SK-N-SH (cell line): ENCODE data around the gene NAA11. TPM values are rescaled to one million over a fixed set of nuclear protein-coding genes. Genes with fewer than 3 reads are reported as not detected.

Source experiments
- CTCF ChIA-PET: fragments of 300-600, 350-600 bp; formaldehyde crosslinking; extraction: SDS; loops from one replicate; lab custom pipeline; 2021; lab: Yijun Ruan, JAX
- POLR2A ChIA-PET: fragments of 350-600 bp; sonication (Branson Sonifier 250); formaldehyde crosslinking; extraction: SDS; loops from one replicate; lab custom pipeline; 2020; ENCODE audit warnings: antibody characterized with exemption, inconsistent platforms; lab: Yijun Ruan, JAX
- DNase-seq: peaks from one replicate; pipeline ENCODE4 v3.0.0; 2012
- H2AFZ ChIP-seq: fragments of 200-600 bp; sonication (generic); 2 replicates; pipeline ENCODE4 v1.8.1; 2016; ENCODE audit warnings: antibody characterized with exemption, mild to moderate bottlenecking, low read depth
- H3F3A ChIP-seq: fragments of 200-600 bp; sonication (generic); replicated peaks from 2 replicates; pipeline ENCODE3; 2016; ENCODE audit warnings: antibody characterized with exemption, mild to moderate bottlenecking; ENCODE audit not compliant: insufficient read depth
- H3K27ac ChIP-seq, 2 experiments: fragments of 200-500 bp in 1 of 2; fragments of 200-600 bp in 1 of 2; sonication (Bioruptor generic) in 1 of 2; sonication (generic), shearing (Covaris generic) in 1 of 2; 2 replicates each; pipeline versions ENCODE4 v1.5.1 to v1.6.1; 2014 to 2016; ENCODE audit warnings: low read depth in 2 of 2, inconsistent platforms in 1 of 2, low read length in 1 of 2, mild to moderate bottlenecking in 1 of 2, mixed read lengths in 1 of 2
- H3K27me3 ChIP-seq: fragments of 200-600 bp; sonication (generic), shearing (Covaris generic); 2 replicates; pipeline ENCODE4 v1.6.1; 2016; ENCODE audit warnings: mixed run types; ENCODE audit not compliant: insufficient read depth
- H3K36me3 ChIP-seq, 2 experiments: fragments of 200-500 bp in 1 of 2; fragments of 200-600 bp in 1 of 2; sonication (Bioruptor generic) in 1 of 2; sonication (generic) in 1 of 2; replicated peaks in 1 of 2; 2 replicates each; pipeline versions ENCODE3 to v1.5.1; 2014 to 2016; ENCODE audit warnings: low read length in 1 of 2, mild to moderate bottlenecking in 1 of 2; ENCODE audit not compliant: insufficient read depth in 2 of 2, control insufficient read depth in 1 of 2
- H3K4me1 ChIP-seq, 2 experiments: fragments of 200-500 bp in 1 of 2; fragments of 200-600 bp in 1 of 2; sonication (Bioruptor generic) in 1 of 2; sonication (generic), shearing (Covaris generic) in 1 of 2; 2 replicates each; pipeline versions ENCODE4 v1.5.1 to v1.6.1; 2014 to 2016; ENCODE audit warnings: low read depth in 1 of 2, low read length in 1 of 2, mixed run types in 1 of 2; ENCODE audit not compliant: insufficient read depth in 2 of 2, control insufficient read depth in 1 of 2
- H3K4me2 ChIP-seq: fragments of 200-600 bp; sonication (generic), shearing (Covaris generic); 2 replicates; pipeline ENCODE4 v1.6.1; 2017; ENCODE audit warnings: mixed run types
- H3K4me3 ChIP-seq, 2 experiments: fragments of 200-500 bp in 1 of 2; fragments of 200-600 bp in 1 of 2; sonication (Bioruptor generic) in 1 of 2; sonication (generic), shearing (Covaris generic) in 1 of 2; 2 replicates each; pipeline versions ENCODE4 v1.5.1 to v1.8.1; 2014 to 2016; ENCODE audit warnings: low read depth in 2 of 2, inconsistent platforms in 1 of 2, low read length in 1 of 2, mild to moderate bottlenecking in 1 of 2, mixed read lengths in 1 of 2, moderate library complexity in 1 of 2
- H3K79me2 ChIP-seq: fragments of 200-600 bp; sonication (generic); 2 replicates; pipeline ENCODE4 v1.8.1; 2017; ENCODE audit warnings: mild to moderate bottlenecking; ENCODE audit not compliant: insufficient read depth
- H3K9ac ChIP-seq: fragments of 200-600 bp; sonication (generic); 2 replicates; pipeline ENCODE4 v1.6.1; 2017; ENCODE audit warnings: mixed run types
- H3K9me2 ChIP-seq: fragments of 200-600 bp; sonication (generic); 2 replicates; pipeline ENCODE4 v1.6.1; 2017; ENCODE audit warnings: mixed run types
- H3K9me3 ChIP-seq: fragments of 200-600 bp; sonication (generic); 2 replicates; pipeline ENCODE4 v1.6.1; 2017; ENCODE audit warnings: mixed run types, mild to moderate bottlenecking, moderate library complexity
- H4K20me1 ChIP-seq: fragments of 200-600 bp; sonication (generic); 2 replicates; pipeline ENCODE4 v1.6.1; 2017; ENCODE audit warnings: mild to moderate bottlenecking, mixed run types; ENCODE audit not compliant: insufficient read depth
- CTCF ChIP-seq: fragments of 200-600 bp; sonication (generic); IDR thresholded peaks from 2 replicates; pipeline ENCODE4 v1.6.1; 2017; ENCODE audit warnings: antibody characterized with exemption, mild to moderate bottlenecking, moderate library complexity
- ELF1 ChIP-seq: IDR thresholded peaks from 2 replicates; pipeline ENCODE4 v1.4.0; 2012
- FOSL2 ChIP-seq: IDR thresholded peaks from 2 replicates; pipeline ENCODE4 v1.4.0; 2012; ENCODE audit warnings: low read depth, mild to moderate bottlenecking, moderate library complexity, borderline replicate concordance
- MEF2A ChIP-seq: IDR thresholded peaks from 2 replicates; pipeline ENCODE4 v1.4.0; 2012; ENCODE audit warnings: low read depth, borderline replicate concordance
- NRF1 ChIP-seq: IDR thresholded peaks from 2 replicates; pipeline ENCODE4 v1.6.1; 2012; ENCODE audit warnings: low read depth, mild to moderate bottlenecking, low read length
- PBX3 ChIP-seq: IDR thresholded peaks from 2 replicates; pipeline ENCODE4; 2012
- POLR2AphosphoS5 ChIP-seq: IDR thresholded peaks from 2 replicates; pipeline ENCODE4 v1.6.1; 2012; ENCODE audit warnings: low read depth, low read length
- SIN3A ChIP-seq: IDR thresholded peaks from 2 replicates; pipeline ENCODE4 v1.6.1; 2012; ENCODE audit warnings: low read depth, mild to moderate bottlenecking, low read length, moderate library complexity, borderline replicate concordance
- SMC3 ChIP-seq: IDR thresholded peaks from 2 replicates; pipeline ENCODE4 v1.6.1; 2012; ENCODE audit warnings: low read depth, low read length, improper control_type of control experiment
- TAF1 ChIP-seq: IDR thresholded peaks from 2 replicates; pipeline ENCODE4 v1.6.1; 2012; ENCODE audit warnings: low read depth, mild to moderate bottlenecking, low read length, moderate library complexity, borderline replicate concordance
- TEAD4 ChIP-seq: IDR thresholded peaks from 2 replicates; pipeline ENCODE4 v1.4.0; 2012; ENCODE audit warnings: mild to moderate bottlenecking, borderline replicate concordance; ENCODE audit not compliant: insufficient read depth
- USF1 ChIP-seq: IDR thresholded peaks from 2 replicates; pipeline ENCODE4 v1.4.0; 2012; ENCODE audit warnings: low read depth, borderline replicate concordance
- YY1 ChIP-seq: IDR thresholded peaks from 2 replicates; pipeline ENCODE4 v1.4.0; 2012; ENCODE audit warnings: low read depth, mild to moderate bottlenecking
- WGBS: methylation state at CpG from one replicate; pipeline ENCODE4 v1.1.6; 2017; ENCODE audit warnings: low lambda C conversion rate; 5-methylcytosine and 5-hydroxymethylcytosine counted together
- polyA plus RNA-seq, 3 experiments: library from polyadenylated mRNA; depleted of rRNA; stranded (reverse); fragments of >200 nt; gene quantifications; 2 replicates each; pipeline ENCODE4 v1.2.3, GENCODE V29; 2012

Gene NAA11
- polyA plus RNA-seq, 1 of the 3 experiments (the other 2 are of a cell fraction): not detected

GRCh38 chr4:79334783-79335182, 8.9 kb upstream of the NAA11 start:
- Histone ChIP-seq H3K9me3 (no peaks in the 10 kb centered on the region), H3K4me3 (no peak overlapping the region), H4K20me1 (no peaks in the 10 kb centered on the region), H3K27me3 (no peaks in the 10 kb centered on the region), H3F3A (peaks cover 12% of the 10 kb centered on the region), H3K4me1 (peaks cover 0 to 4% of the 10 kb centered on the region in 2 experiments; a peak in 1 of 4 replicates), H3K9ac (no peak overlapping the region), H3K4me2 (no peak overlapping the region), H3K9me2 (no peaks in the 10 kb centered on the region), H3K79me2 (no peaks in the 10 kb centered on the region), H3K27ac (no peak overlapping the region), H2AFZ (no peak overlapping the region), H3K36me3 (no peaks in the 10 kb centered on the region)
- no peak for DNase-seq
- ChIA-PET POLR2A (no interaction called here), CTCF (no interaction called here)
- TF ChIP-seq ELF1 (no peak), CTCF (no peak), FOSL2 (no peak), USF1 (no peak), MEF2A (no peak), YY1 (no peak), PBX3 (no peak), TEAD4 (no peak), SMC3 (no peak), TAF1 (no peak), POLR2AphosphoS5 (no peak), NRF1 (no peak)
- WGBS: 35% methylated on average over 1 of the region's 1 CpG

GRCh38 chr4:79334341-79334740, 8.5 kb upstream of the NAA11 start:
- Histone ChIP-seq H3K4me1 (peaks cover 0 to 4% of the 10 kb centered on the region in 2 experiments; a peak in 1 of 4 replicates), H2AFZ (no peak overlapping the region), H3K36me3 (no peaks in the 10 kb centered on the region), H3K4me3 (no peak overlapping the region), H3K9me2 (no peaks in the 10 kb centered on the region), H4K20me1 (no peaks in the 10 kb centered on the region), H3K27ac (no peak overlapping the region), H3K79me2 (no peaks in the 10 kb centered on the region), H3K9me3 (no peaks in the 10 kb centered on the region), H3K9ac (no peak overlapping the region), H3F3A (peaks cover 12% of the 10 kb centered on the region), H3K27me3 (no peaks in the 10 kb centered on the region), H3K4me2 (no peak overlapping the region)
- no peak for TF ChIP-seq SIN3A
- ChIA-PET POLR2A (no interaction called here), CTCF (no interaction called here)
- no peak for DNase-seq
- 69% methylated on average over 4 of the region's 4 CpGs for WGBS
